Activated CD4-positive, alpha-beta memory T cell treated with anti-CD3 and anti-CD28 coated beads for 36 hours (primary cell): Measurements from ENCODE around the gene TBC1D2. TPM values are rescaled to one million over a fixed set of nuclear protein-coding genes. Genes with fewer than 3 reads are reported as not detected.
"Not testable (repeated sequence)": the region's sequence is repeated elsewhere in the genome, so short reads cannot be mapped to it uniquely, and the experiment has no call there.

Source experiments
- CTCF ChIA-PET: fragments of 350-600 bp; sonication (Branson Sonifier 250); formaldehyde crosslinking; loops from one replicate; lab custom pipeline; 2021; ENCODE audit warnings: antibody characterized with exemption, inconsistent platforms; lab: Charles Lee
- POLR2A ChIA-PET: fragments of 350-600 bp; sonication (Branson Sonifier 250); formaldehyde crosslinking; loops from one replicate; lab custom pipeline; 2021; ENCODE audit warnings: antibody characterized with exemption; lab: Charles Lee
- DNase-seq: peaks from one replicate; pipeline ENCODE4 v3.0.0-alpha.2; 2020
- H3K27ac Mint-ChIP-seq: one replicate; pipeline ENCODE4 v1.8.0; 2021; ENCODE audit warnings: mixed read lengths
- H3K27me3 Mint-ChIP-seq: one replicate; pipeline ENCODE4 v1.8.0; 2021; ENCODE audit warnings: mixed read lengths
- H3K36me3 Mint-ChIP-seq: one replicate; pipeline ENCODE4 v1.8.0; 2021; ENCODE audit warnings: mixed read lengths
- H3K4me1 Mint-ChIP-seq: one replicate; pipeline ENCODE4 v1.8.0; 2021; ENCODE audit warnings: low read depth, mixed read lengths
- H3K4me3 Mint-ChIP-seq: one replicate; pipeline ENCODE4 v1.8.0; 2021; ENCODE audit warnings: mild to moderate bottlenecking, mixed read lengths
- H3K9me3 Mint-ChIP-seq: one replicate; pipeline ENCODE4 v1.8.0; 2021; ENCODE audit warnings: mixed read lengths
- intact Hi-C: fragments of 100-400 bp; cut with micrococcal nuclease; formaldehyde crosslinking; loops from one replicate; pipeline ENCODE4 v1.15.1; 2023
- total RNA-seq, 2 experiments: library from RNA; stranded (reverse); gene quantifications; one replicate each; pipeline ENCODE4 v1.2.3, GENCODE V29; 2021

TBC1D2 gene
- total RNA-seq, 2 experiments from 2014 or later = 5.2 to 5.3 TPM

GRCh38 chr9:98288881-98289280 lies 33.4 kb upstream of the TBC1D2 start:
- ChIA-PET POLR2A (no interaction called here), CTCF (interaction anchor here (0.7 kb wide), 1 partner anchor 669 kb away, joined by 3 read pairs; no protein-coding TSS in a partner anchor)
- H3K36me3 Mint-ChIP-seq = no peaks in the 10 kb centered on the region
- H3K4me3 Mint-ChIP-seq = no peak overlapping the region
- no peak for DNase-seq
- intact Hi-C loops = no loop called here
- no peaks in the 10 kb centered on the region for H3K27me3 Mint-ChIP-seq
- no peak overlapping the region for H3K27ac Mint-ChIP-seq
- H3K9me3 Mint-ChIP-seq = no peaks in the 10 kb centered on the region
- no peaks in the 10 kb centered on the region for H3K4me1 Mint-ChIP-seq

- CTCF ChIA-PET = no interaction called here
Measured at GRCh38 chr9:98287384-98287783, 31.9 kb upstream of the TBC1D2 start.

GRCh38 chr9:98285446-98285845 lies 30.0 kb upstream of the TBC1D2 start:
- DNase-seq = no peak
- Mint-ChIP-seq H3K36me3 (no peaks in the 10 kb centered on the region), H3K4me1 (no peaks in the 10 kb centered on the region), H3K4me3 (no peak overlapping the region), H3K9me3 (no peaks in the 10 kb centered on the region), H3K27ac (no peak overlapping the region), H3K27me3 (peaks cover 1% of the 10 kb centered on the region)
- CTCF ChIA-PET = no interaction called here
- POLR2A ChIA-PET = no interaction called here
- intact Hi-C loops = no loop called here

More at GRCh38 chr9:98287384-98287783, 31.9 kb upstream of the TBC1D2 start:
- H3K36me3 Mint-ChIP-seq = no peaks in the 10 kb centered on the region
- no peak overlapping the region for H3K4me3 Mint-ChIP-seq
- H3K27ac Mint-ChIP-seq = no peak overlapping the region
- H3K4me1 Mint-ChIP-seq = no peaks in the 10 kb centered on the region
- no peak for DNase-seq
- intact Hi-C loops = no loop called here
- peaks cover 1% of the 10 kb centered on the region for H3K27me3 Mint-ChIP-seq
- POLR2A ChIA-PET = no interaction called here
- H3K9me3 Mint-ChIP-seq = no peaks in the 10 kb centered on the region

- Mint-ChIP-seq H3K4me1 (no peaks in the 10 kb centered on the region), H3K9me3 (no peaks in the 10 kb centered on the region), H3K36me3 (no peaks in the 10 kb centered on the region), H3K27ac (no peak overlapping the region), H3K27me3 (peaks cover 1% of the 10 kb centered on the region), H3K4me3 (no peak overlapping the region)
- POLR2A ChIA-PET = no interaction called here
- CTCF ChIA-PET = no interaction called here
- DNase-seq = no peak
- intact Hi-C loops = no loop called here
Measured at GRCh38 chr9:98284754-98285153, 29.3 kb upstream of the TBC1D2 start.

GRCh38 chr9:98283143-98283542 lies 27.7 kb upstream of the TBC1D2 start:
- H3K4me1 Mint-ChIP-seq, POLR2A ChIA-PET, H3K9me3 Mint-ChIP-seq, H3K27me3 Mint-ChIP-seq, CTCF ChIA-PET, H3K27ac Mint-ChIP-seq, intact Hi-C loops, H3K36me3 Mint-ChIP-seq, H3K4me3 Mint-ChIP-seq, DNase-seq: not testable (repeated sequence)

GRCh38 chr9:98281281-98281680 lies 25.8 kb upstream of the TBC1D2 start:
- Mint-ChIP-seq H3K9me3 (no peaks in the 10 kb centered on the region), H3K27me3 (peaks cover 5% of the 10 kb centered on the region), H3K36me3 (no peaks in the 10 kb centered on the region), H3K4me3 (no peak overlapping the region), H3K4me1 (no peaks in the 10 kb centered on the region), H3K27ac (no peak overlapping the region)
- intact Hi-C loops = no loop called here
- ChIA-PET CTCF (interaction anchor here (0.6 kb wide), 1 partner anchor 1604 kb away, joined by 3 read pairs; no protein-coding TSS in a partner anchor), POLR2A (no interaction called here)
- no peak for DNase-seq

- CTCF ChIA-PET = interaction anchor here (0.6 kb wide), 1 partner anchor 1605 kb away, joined by 3 read pairs; no protein-coding TSS in a partner anchor
Measured at GRCh38 chr9:98280574-98280973, 25.1 kb upstream of the TBC1D2 start.

GRCh38 chr9:98280162-98280561 lies 24.7 kb upstream of the TBC1D2 start:
- peaks cover 5% of the 10 kb centered on the region for H3K27me3 Mint-ChIP-seq
- intact Hi-C loops = no loop called here
- no peaks in the 10 kb centered on the region for H3K36me3 Mint-ChIP-seq
- ChIA-PET CTCF (no interaction called here), POLR2A (no interaction called here)
- no peaks in the 10 kb centered on the region for H3K9me3 Mint-ChIP-seq
- DNase-seq = no peak
- no peak overlapping the region for H3K4me3 Mint-ChIP-seq
- H3K4me1 Mint-ChIP-seq = no peaks in the 10 kb centered on the region
- H3K27ac Mint-ChIP-seq = no peak overlapping the region

More at GRCh38 chr9:98280574-98280973, 25.1 kb upstream of the TBC1D2 start:
- H3K27ac Mint-ChIP-seq = no peak overlapping the region
- POLR2A ChIA-PET = no interaction called here
- H3K36me3 Mint-ChIP-seq = no peaks in the 10 kb centered on the region
- H3K4me1 Mint-ChIP-seq = no peaks in the 10 kb centered on the region
- H3K4me3 Mint-ChIP-seq = no peak overlapping the region
- H3K9me3 Mint-ChIP-seq = no peaks in the 10 kb centered on the region
- peaks cover 5% of the 10 kb centered on the region for H3K27me3 Mint-ChIP-seq
- no peak for DNase-seq
- intact Hi-C loops = no loop called here

GRCh38 chr9:98276907-98277469 lies 21.5 kb upstream of the TBC1D2 start:
- ChIA-PET CTCF (no interaction called here), POLR2A (no interaction called here)
- H3K4me1 Mint-ChIP-seq = no peaks in the 10 kb centered on the region
- DNase-seq = no peak
- H3K9me3 Mint-ChIP-seq = no peaks in the 10 kb centered on the region
- H3K4me3 Mint-ChIP-seq = no peak overlapping the region
- no peaks in the 10 kb centered on the region for H3K36me3 Mint-ChIP-seq
- intact Hi-C loops = no loop called here
- H3K27me3 Mint-ChIP-seq = peaks cover 4% of the 10 kb centered on the region
- no peak overlapping the region for H3K27ac Mint-ChIP-seq

GRCh38 chr9:98275159-98275558 lies 19.7 kb upstream of the TBC1D2 start:
- ChIA-PET CTCF (interaction anchor here (1.4 kb wide), 1 partner anchor 41 kb away, joined by 3 read pairs; no protein-coding TSS in a partner anchor), POLR2A (no interaction called here)
- H3K27me3 Mint-ChIP-seq = peaks cover 13% of the 10 kb centered on the region

GRCh38 chr9:98272083-98272482 lies 16.6 kb upstream of the TBC1D2 start:
- Mint-ChIP-seq H3K36me3 (no peaks in the 10 kb centered on the region), H3K27me3 (peaks cover 22% of the 10 kb centered on the region), H3K27ac (no peak overlapping the region), H3K9me3 (no peaks in the 10 kb centered on the region), H3K4me3 (no peak overlapping the region), H3K4me1 (no peaks in the 10 kb centered on the region)
- POLR2A ChIA-PET = no interaction called here
- no peak for DNase-seq
- intact Hi-C loops = no loop called here
- CTCF ChIA-PET = no interaction called here

More at GRCh38 chr9:98275159-98275558, 19.7 kb upstream of the TBC1D2 start:
- intact Hi-C loops = no loop called here
- no peaks in the 10 kb centered on the region for H3K4me1 Mint-ChIP-seq
- no peaks in the 10 kb centered on the region for H3K9me3 Mint-ChIP-seq
- H3K4me3 Mint-ChIP-seq = no peak overlapping the region
- DNase-seq = no peak
- H3K27ac Mint-ChIP-seq = no peak overlapping the region
- no peaks in the 10 kb centered on the region for H3K36me3 Mint-ChIP-seq

- Mint-ChIP-seq H3K36me3 (no peaks in the 10 kb centered on the region), H3K9me3 (no peaks in the 10 kb centered on the region), H3K4me3 (no peak overlapping the region), H3K27ac (no peak overlapping the region), H3K4me1 (no peaks in the 10 kb centered on the region), H3K27me3 (peaks cover 20% of the 10 kb centered on the region)
- intact Hi-C loops = no loop called here
- DNase-seq = no peak
- ChIA-PET POLR2A (no interaction called here), CTCF (no interaction called here)
Measured at GRCh38 chr9:98271479-98271878, 16.0 kb upstream of the TBC1D2 start.

GRCh38 chr9:98270284-98270683 lies 14.8 kb upstream of the TBC1D2 start:
- intact Hi-C loops, H3K4me1 Mint-ChIP-seq, H3K4me3 Mint-ChIP-seq, DNase-seq, H3K9me3 Mint-ChIP-seq, H3K36me3 Mint-ChIP-seq, H3K27ac Mint-ChIP-seq, POLR2A ChIA-PET, CTCF ChIA-PET: not testable (repeated sequence)
- H3K27me3 Mint-ChIP-seq = peaks cover 18% of the 10 kb centered on the region
